Measurements from ENCODE around the gene UIMC1. TPM values are rescaled to one million over a fixed set of nuclear protein-coding genes. Genes with fewer than 3 reads are reported as not detected.
A peak's percentile ranks its signal among the peaks of the same experiment; 100 is the strongest.

UIMC1 gene
- total and polyA plus RNA-seq, 2 of the 13 experiments (the other 11 are each of a cell fraction or from before 2014, with no cell fraction given): 18.9 to 32.7 TPM

DNA sequence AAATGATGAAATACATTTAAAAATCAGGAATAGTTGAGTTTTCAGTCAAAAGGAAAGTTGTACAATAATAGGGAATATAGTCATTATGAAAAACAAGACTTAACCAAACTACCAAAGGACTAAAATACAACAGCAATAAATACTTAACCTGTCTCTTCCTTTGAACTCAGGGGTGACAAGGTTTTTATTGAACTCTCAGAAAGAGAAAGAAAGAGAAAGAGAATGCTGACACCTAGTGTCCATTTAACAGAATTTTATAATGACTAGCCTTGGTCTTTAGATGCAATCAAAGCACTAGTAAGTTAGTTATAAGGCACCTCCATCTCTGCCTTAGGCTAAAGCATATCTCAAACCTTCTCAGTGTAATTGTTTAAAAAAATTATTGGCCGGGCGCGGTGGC is 47.5 kb downstream of the UIMC1 start (continued):
- TF ChIP-seq, protein P1, sequence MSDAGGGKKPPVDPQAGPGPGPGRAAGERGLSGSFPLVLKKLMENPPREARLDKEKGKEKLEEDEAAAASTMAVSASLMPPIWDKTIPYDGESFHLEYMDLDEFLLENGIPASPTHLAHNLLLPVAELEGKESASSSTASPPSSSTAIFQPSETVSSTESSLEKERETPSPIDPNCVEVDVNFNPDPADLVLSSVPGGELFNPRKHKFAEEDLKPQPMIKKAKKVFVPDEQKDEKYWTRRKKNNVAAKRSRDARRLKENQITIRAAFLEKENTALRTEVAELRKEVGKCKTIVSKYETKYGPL (CRISPR knock-in tag; IDR thresholded peaks at IDR 0.05): no peak
- TF ChIP-seq, protein P2, sequence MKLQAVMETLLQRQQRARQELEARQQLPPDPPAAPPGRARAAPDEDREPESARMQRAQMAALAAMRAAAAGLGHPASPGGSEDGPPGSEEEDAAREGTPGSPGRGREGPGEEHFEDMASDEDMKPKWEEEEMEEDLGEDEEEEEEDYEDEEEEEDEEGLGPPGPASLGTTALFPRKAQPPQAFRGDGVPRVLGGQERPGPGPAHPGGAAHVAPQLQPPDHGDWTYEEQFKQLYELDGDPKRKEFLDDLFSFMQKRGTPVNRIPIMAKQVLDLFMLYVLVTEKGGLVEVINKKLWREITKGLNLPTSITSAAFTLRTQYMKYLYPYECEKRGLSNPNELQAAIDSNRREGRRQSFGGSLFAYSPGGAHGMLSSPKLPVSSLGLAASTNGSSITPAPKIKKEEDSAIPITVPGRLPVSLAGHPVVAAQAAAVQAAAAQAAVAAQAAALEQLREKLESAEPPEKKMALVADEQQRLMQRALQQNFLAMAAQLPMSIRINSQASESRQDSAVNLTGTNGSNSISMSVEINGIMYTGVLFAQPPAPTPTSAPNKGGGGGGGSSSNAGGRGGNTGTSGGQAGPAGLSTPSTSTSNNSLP (IDR thresholded peaks at IDR 0.05; ENCODE audit: low read depth, low read length): 0 out of 2 replicates have a peak, but pooled peaks have one; percentile 30
- TF ChIP-seq YEATS4 (CRISPR knock-in tag; IDR thresholded peaks at IDR 0.05; ENCODE audit: borderline replicate concordance) (no peak), SMC3 (IDR thresholded peaks at IDR 0.05; ENCODE audit: low read length) (peak; percentile 28; the same call in 1 of the 2 replicates), TOE1 (CRISPR knock-in tag; IDR thresholded peaks at IDR 0.05) (no peak), ZNF614 (CRISPR knock-in tag; IDR thresholded peaks at IDR 0.05; ENCODE audit: borderline replicate concordance) (no peak), EHMT2 (IDR thresholded peaks at IDR 0.05; ENCODE audit: borderline replicate concordance, low read depth, low read length) (no peak), ZNF260 (CRISPR knock-in tag; IDR thresholded peaks at IDR 0.05; ENCODE audit: borderline replicate concordance, low read depth) (no peak), ARHGAP35 (CRISPR knock-in tag; IDR thresholded peaks at IDR 0.05; ENCODE audit: borderline replicate concordance) (no peak), DNMT1 (CRISPR knock-in tag; IDR thresholded peaks at IDR 0.05) (no peak)
- TF ChIP-seq, protein P3, sequence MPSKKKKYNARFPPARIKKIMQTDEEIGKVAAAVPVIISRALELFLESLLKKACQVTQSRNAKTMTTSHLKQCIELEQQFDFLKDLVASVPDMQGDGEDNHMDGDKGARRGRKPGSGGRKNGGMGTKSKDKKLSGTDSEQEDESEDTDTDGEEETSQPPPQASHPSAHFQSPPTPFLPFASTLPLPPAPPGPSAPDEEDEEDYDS (CRISPR knock-in tag; IDR thresholded peaks at IDR 0.05): no peak
- TF ChIP-seq, protein P4, sequence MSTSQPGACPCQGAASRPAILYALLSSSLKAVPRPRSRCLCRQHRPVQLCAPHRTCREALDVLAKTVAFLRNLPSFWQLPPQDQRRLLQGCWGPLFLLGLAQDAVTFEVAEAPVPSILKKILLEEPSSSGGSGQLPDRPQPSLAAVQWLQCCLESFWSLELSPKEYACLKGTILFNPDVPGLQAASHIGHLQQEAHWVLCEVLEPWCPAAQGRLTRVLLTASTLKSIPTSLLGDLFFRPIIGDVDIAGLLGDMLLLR (CRISPR knock-in tag; IDR thresholded peaks at IDR 0.05): no peak
- TF ChIP-seq, protein P5, sequence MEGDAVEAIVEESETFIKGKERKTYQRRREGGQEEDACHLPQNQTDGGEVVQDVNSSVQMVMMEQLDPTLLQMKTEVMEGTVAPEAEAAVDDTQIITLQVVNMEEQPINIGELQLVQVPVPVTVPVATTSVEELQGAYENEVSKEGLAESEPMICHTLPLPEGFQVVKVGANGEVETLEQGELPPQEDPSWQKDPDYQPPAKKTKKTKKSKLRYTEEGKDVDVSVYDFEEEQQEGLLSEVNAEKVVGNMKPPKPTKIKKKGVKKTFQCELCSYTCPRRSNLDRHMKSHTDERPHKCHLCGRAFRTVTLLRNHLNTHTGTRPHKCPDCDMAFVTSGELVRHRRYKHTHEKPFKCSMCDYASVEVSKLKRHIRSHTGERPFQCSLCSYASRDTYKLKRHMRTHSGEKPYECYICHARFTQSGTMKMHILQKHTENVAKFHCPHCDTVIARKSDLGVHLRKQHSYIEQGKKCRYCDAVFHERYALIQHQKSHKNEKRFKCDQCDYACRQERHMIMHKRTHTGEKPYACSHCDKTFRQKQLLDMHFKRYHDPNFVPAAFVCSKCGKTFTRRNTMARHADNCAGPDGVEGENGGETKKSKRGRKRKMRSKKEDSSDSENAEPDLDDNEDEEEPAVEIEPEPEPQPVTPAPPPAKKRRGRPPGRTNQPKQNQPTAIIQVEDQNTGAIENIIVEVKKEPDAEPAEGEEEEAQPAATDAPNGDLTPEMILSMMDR (CRISPR knock-in tag; IDR thresholded peaks at IDR 0.05): peak; percentile 62
